GM18499 (cell line): ENCODE data around the gene C11orf42.

Experiments
- ATAC-seq: cut with Tn5 transposase; IDR thresholded peaks from one replicate; pipeline ENCODE4 v1.9.1; 2021; ENCODE audit warnings: moderate number of reproducible peaks; ENCODE audit not compliant: insufficient read depth, unreplicated experiment

C11orf42 gene

GRCh38 chr11:6205366-6205765 lies at the start of gene C11orf42:
Gene C11orf42, plus strand, starts transcription at chr11:6205557. Its CDS starts 59 bp downstream, at chr11:6205616.
- no peak for ATAC-seq

DNA sequence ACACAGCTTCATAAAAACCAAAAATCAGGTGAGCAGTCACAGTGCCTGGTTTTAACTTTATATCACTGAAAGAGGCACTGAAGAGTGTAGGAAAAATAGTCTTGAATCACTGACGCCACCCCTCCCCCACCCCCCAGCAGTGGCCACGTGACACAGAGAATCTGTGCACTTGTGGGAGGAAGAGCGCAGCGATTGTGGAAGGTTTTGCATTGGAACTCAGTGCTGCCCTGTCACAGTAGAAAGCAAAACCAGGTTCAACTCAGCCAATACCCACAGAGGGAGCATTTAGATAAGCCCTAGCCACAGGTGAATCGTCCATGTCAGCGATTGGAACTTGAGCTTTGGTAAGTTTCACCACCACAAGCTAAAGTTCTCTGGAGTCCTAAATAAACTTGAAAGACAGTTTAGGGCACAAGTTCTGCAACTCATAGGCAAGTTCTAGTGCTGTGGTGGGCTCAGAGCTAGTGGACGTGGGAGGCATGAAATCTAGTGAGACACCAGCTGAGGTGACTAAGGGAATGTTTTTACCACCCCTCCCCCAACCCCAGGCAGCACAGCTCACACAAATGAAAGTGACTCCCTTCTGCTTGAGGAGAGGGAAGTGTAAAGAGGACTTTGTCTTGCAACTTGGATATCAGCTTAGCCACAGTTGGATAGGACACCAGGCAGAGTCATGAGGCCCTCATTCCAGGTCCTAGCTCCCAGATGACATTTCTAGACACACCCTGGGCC lies 48.6 kb upstream of the C11orf42 start:
- no peak for ATAC-seq

DNA sequence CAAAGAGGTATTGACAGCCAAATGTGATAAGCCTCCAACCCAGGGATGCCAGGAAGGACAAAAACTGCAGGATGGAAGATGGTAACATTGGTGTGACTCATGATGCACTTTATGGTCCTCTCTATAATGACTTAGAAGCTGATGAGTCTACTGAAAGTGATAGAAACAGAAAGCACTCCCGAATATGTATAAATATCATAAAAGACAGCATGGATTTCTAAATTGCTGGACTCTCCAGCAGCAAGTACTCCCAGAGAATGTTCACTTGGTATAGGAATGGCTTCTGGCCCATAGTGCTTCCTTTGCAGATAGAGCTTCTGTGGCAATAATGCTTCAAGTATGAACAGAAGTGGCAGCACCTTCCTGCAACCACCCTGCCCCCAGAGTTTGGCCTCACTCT lies 35.1 kb upstream of the C11orf42 start, which contains the start of gene OR52B2:
TSS of gene OR52B2 (minus strand) at position 101 of the 400 bp plus-strand sequence. CDS start at position 101, 0 bp downstream.
- no peak for ATAC-seq

GRCh38 chr11:6175440-6175839 lies 29.9 kb upstream of the C11orf42 start:
- no peak for ATAC-seq

DNA sequence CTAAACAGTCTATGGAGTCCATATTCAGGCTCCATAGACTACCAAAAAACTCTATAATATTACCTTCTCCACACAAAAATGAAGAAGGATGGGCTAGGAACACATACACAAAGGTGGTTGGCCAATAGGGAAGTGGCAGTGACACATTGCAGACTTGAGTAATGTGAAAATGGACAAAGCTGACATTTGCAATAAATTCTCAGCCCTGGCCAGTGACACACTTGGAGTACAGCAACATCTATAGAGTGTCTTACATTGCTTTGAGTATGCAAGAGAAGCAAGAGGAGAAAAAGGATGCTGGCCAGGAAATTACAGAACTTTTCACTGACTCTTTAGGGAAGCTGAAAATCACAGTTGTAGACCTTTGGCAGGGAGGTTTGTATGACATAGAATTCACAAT lies 13.6 kb upstream of the C11orf42 start:
- ATAC-seq, result no peak

- ATAC-seq, result no peak
These were observed 11.2 kb upstream of the C11orf42 start for GRCh38 chr11:6194065-6194581.

DNA sequence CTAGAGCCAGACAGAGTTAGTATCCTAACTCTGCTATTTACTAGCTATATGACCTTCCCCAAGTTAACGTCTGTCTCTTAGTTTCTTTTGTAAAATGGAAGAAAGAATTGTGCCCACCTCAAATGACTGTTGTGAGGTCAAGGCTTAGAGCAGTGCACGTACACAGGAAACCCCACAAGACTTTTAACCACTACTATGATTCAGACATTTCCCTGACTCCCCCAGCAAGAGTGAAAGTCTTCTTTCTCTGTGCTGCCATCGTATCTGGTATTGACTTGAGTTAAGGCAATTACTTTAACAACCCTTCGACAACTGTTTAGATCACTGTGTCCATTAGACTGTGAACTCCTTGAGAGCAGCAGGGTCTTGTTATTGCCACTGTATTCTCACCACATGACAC lies 9.0 kb upstream of the C11orf42 start:
- no peak for ATAC-seq

- ATAC-seq, result no peak
These were observed 7.7 kb upstream of the C11orf42 start for GRCh38 chr11:6197466-6198200.

DNA sequence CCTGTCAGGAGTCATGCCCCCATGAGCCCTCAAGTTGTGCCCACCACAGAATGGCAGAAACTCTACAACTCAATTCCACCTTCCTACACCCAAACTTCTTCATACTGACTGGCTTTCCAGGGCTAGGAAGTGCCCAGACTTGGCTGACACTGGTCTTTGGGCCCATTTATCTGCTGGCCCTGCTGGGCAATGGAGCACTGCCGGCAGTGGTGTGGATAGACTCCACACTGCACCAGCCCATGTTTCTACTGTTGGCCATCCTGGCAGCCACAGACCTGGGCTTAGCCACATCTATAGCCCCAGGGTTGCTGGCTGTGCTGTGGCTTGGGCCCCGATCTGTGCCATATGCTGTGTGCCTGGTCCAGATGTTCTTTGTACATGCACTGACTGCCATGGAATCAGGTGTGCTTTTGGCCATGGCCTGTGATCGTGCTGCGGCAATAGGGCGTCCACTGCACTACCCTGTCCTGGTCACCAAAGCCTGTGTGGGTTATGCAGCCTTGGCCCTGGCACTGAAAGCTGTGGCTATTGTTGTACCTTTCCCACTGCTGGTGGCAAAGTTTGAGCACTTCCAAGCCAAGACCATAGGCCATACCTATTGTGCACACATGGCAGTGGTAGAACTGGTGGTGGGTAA lies 6.1 kb upstream of the C11orf42 start, which contains the start of gene OR52W1:
TSS of gene OR52W1 (plus strand) at position 51 of the 637 bp plus-strand sequence. CDS start at position 51, 0 bp downstream.
- no peak for ATAC-seq

DNA sequence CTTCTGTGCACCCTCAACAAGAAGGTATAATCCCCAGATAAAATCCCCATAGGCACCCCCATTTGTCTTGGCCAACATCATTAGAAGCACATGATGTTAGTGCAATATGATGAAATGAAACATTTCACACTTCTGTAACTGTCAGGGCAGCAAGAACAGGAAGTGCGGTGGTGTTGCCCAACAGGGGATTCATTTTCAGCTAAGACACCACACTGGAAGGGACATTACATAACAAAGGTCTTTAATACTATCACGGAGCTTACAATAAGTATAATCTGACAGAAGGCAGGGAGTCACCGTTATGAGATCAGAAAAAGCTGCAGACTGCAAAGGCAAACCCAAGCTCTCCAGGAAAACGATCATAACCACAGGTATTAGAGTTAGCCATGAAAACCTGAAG lies 4.4 kb upstream of the C11orf42 start:
- ATAC-seq, result no peak

- ATAC-seq, result no peak
These were observed 3.9 kb upstream of the C11orf42 start for GRCh38 chr11:6201481-6201880.

- no peak for ATAC-seq
These were observed 3.3 kb upstream of the C11orf42 start for GRCh38 chr11:6202041-6202440.

DNA sequence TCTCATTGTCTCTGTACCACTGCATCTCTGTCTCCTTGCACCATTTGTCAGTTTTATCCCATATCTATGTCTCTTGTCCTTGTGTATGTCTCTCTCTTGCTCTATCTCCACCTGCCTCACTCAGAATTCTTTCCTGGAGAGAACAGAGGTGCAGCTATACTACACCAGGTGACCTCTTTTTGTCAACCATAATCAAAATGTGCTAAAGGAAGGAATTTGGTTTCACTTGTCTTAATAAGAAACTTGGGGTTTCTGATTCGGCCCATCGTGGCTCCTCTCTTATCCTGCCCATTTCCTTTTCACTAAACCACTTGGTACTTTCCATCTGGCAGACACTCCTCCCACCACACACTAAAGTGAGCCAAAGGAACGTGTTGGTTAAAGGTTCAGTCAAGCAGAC lies 2.0 kb upstream of the C11orf42 start:
- no peak for ATAC-seq

DNA sequence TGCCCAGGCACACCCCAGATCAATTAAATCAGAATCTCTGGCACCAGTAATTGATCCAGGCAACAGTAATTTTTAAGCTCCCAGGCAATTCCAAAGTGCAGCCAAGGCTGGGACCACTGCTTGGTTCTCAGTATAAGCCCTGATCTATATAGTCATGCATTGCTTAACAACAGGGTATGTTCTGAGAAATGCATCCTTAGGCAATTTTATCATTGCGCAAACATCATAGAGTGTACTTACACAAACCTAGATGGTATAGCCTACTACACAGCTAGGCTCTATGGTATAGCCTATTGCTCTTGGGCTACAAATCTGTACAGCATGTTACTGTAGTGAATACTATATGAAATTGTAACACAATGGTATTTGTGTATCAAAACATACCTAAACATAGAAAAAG lies 651 bp upstream of the C11orf42 start:
- ATAC-seq, result no peak

DNA sequence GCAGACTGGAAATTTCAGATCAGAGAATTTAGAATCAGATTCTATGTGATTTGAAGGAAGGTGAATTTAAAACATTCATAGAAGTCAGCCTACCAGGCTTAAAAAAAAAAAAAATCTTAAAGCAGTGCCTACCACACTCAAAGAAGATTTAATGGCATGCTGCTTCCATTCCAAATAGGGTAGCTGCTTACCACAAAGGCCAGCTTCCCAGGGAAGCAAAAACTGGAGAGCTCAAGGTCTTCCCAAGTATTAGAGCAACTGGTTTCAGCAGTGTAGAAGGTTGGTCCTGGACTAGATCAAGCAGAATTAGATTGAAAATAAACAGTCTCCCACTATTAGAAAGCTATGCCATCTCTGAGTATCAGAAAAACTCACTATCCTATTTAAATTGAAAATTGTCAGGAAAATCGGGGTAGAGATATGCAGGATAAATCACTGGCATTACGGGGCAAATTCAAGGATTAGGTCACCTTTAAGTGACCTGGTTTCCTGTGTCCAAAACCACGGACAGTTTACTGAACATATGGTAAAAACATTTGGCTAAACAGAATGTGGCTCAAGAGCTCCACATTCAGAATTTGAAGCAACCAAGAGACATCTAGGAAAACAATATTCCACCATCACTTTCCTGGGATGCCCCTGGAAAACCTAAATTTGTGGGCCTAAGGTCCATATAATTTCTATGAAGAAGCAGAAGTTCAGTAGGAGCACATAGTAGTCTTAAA lies 1.3 kb downstream of the C11orf42 start:
- no peak for ATAC-seq

- ATAC-seq, result no peak
These were observed 4.4 kb downstream of the C11orf42 start for GRCh38 chr11:6209801-6210200.

GRCh38 chr11:6210274-6210955 lies 5.1 kb downstream of the C11orf42 start:
- ATAC-seq, result no peak

DNA sequence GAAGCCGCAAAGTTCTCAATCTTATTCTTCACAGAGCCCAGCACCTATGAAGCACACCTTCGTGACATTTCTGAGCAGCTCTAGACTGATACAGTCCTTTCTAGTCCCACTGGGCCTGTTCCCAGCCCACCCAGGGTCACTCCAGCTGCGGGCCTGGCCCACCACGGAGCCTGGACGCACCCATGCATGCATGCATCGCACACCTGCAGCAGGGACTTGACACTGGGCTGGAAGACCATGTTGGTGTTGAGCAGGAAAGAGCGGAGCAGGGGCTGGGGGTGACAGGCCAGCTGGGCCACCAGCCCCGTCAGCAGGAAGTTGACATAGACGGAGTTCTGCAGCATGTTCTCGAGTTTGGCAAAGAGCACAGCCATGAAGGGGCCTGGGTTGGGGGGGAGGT lies 9.2 kb downstream of the C11orf42 start:
- ATAC-seq, result no peak

- no peak for ATAC-seq
These were observed 11.1 kb downstream of the C11orf42 start for GRCh38 chr11:6216501-6216900.

- ATAC-seq, result no peak
These were observed 12.4 kb downstream of the C11orf42 start for GRCh38 chr11:6217722-6218121.
